Nephron (organoid): Measurements from ENCODE around the gene PCDHA8.
"Not testable (repeated sequence)": the region's sequence is repeated elsewhere in the genome, so short reads cannot be mapped to it uniquely, and the experiment has no call there.

ENCODE experiments used
- H3K27ac Mint-ChIP-seq, 3 experiments: 2 replicates each; pipeline ENCODE4 v1.8.0; 2020; ENCODE audit warnings: mixed read lengths in 3 of 3, mild to moderate bottlenecking in 2 of 3, moderate library complexity in 1 of 3
- H3K27me3 Mint-ChIP-seq: 2 replicates; pipeline ENCODE4 v1.8.0; 2021; ENCODE audit warnings: low read depth, mild to moderate bottlenecking, moderate library complexity, mixed read lengths
- H3K36me3 Mint-ChIP-seq: 2 replicates; pipeline ENCODE4 v1.8.0; 2020; ENCODE audit warnings: low read depth, mixed read lengths
- H3K4me1 Mint-ChIP-seq: 2 replicates; pipeline ENCODE4 v1.8.0; 2020; ENCODE audit warnings: mixed read lengths
- H3K4me3 Mint-ChIP-seq, 3 experiments: 2 replicates each; pipeline ENCODE4 v1.8.0; 2020; ENCODE audit warnings: mild to moderate bottlenecking in 3 of 3, mixed read lengths in 3 of 3, moderate library complexity in 2 of 3
- H3K9me3 Mint-ChIP-seq: 2 replicates; pipeline ENCODE4 v1.8.0; 2020; ENCODE audit warnings: mixed read lengths
- CTCF ChIP-seq, 3 experiments: fragments of 200-600 bp; sonication (generic); IDR thresholded peaks; one replicate each; pipeline ENCODE4 v1.5.0; 2021; ENCODE audit warnings: antibody characterized with exemption in 3 of 3; ENCODE audit not compliant: unreplicated experiment in 3 of 3

PCDHA8 gene

GRCh38 chr5:140868721-140869554 is 28.0 kb downstream of the PCDHA8 start, which contains the start of gene PCDHA11:
PCDHA11 (plus strand) TSS chr5:140868957; CDS start chr5:140869104, 147 bp downstream.
- peak; percentile 43 to 48 (median 45) for TF ChIP-seq CTCF (IDR thresholded peaks at IDR 0.05; ENCODE audit: unreplicated experiment in 3 of 3)
- H3K9me3 Mint-ChIP-seq = peaks cover 32% of the 10 kb centered on the region
- no peaks in the 10 kb centered on the region for H3K27me3 Mint-ChIP-seq
- H3K36me3 Mint-ChIP-seq = peaks cover 74% of the 10 kb centered on the region
- no peaks in the 10 kb centered on the region for H3K4me1 Mint-ChIP-seq
- peak within 1 kb of the TSS in 2 of 3 experiments; percentile 75 to 83 for H3K27ac Mint-ChIP-seq
- H3K4me3 Mint-ChIP-seq = peak within 1 kb of the TSS; percentile 85 to 92 (median 91)

- H3K4me3 Mint-ChIP-seq = peak overlapping the region; percentile 85 to 92 (median 91)
- TF ChIP-seq CTCF (IDR thresholded peaks at IDR 0.05; ENCODE audit: unreplicated experiment in 3 of 3) = peak in 2 of 3 experiments; percentile 0 to 27
- H3K27me3 Mint-ChIP-seq = no peaks in the 10 kb centered on the region
- H3K4me1 Mint-ChIP-seq = no peaks in the 10 kb centered on the region
- H3K36me3 Mint-ChIP-seq = peaks cover 74% of the 10 kb centered on the region
- H3K9me3 Mint-ChIP-seq = peaks cover 34% of the 10 kb centered on the region
- peak overlapping the region in 1 of 3 experiments; percentile 48 for H3K27ac Mint-ChIP-seq
Observed at GRCh38 chr5:140869555-140869886, 28.5 kb downstream of the PCDHA8 start.

- peaks cover 38% of the 10 kb centered on the region for H3K9me3 Mint-ChIP-seq
- H3K27ac Mint-ChIP-seq = no peak overlapping the region
- H3K4me1 Mint-ChIP-seq = no peaks in the 10 kb centered on the region
- H3K36me3 Mint-ChIP-seq = peaks cover 80% of the 10 kb centered on the region
- no peaks in the 10 kb centered on the region for H3K27me3 Mint-ChIP-seq
- H3K4me3 Mint-ChIP-seq = no peak overlapping the region
- no peak for TF ChIP-seq CTCF (IDR thresholded peaks at IDR 0.05; ENCODE audit: unreplicated experiment in 3 of 3)
Observed at GRCh38 chr5:140870221-140871201, 29.5 kb downstream of the PCDHA8 start.

- peak within 1 kb of the TSS; percentile 56 to 93 (median 86) for H3K27ac Mint-ChIP-seq
- H3K4me3 Mint-ChIP-seq = peak within 1 kb of the TSS; percentile 89 to 91 (median 90)
- H3K27me3 Mint-ChIP-seq = no peaks in the 10 kb centered on the region
- H3K36me3 Mint-ChIP-seq = peaks cover 89% of the 10 kb centered on the region
- no peaks in the 10 kb centered on the region for H3K4me1 Mint-ChIP-seq
- peaks cover 57% of the 10 kb centered on the region for H3K9me3 Mint-ChIP-seq
- peak; percentile 31 to 47 (median 33) for TF ChIP-seq CTCF (IDR thresholded peaks at IDR 0.05; ENCODE audit: unreplicated experiment in 3 of 3)
Observed at GRCh38 chr5:140875085-140876065, 34.4 kb downstream of the PCDHA8 start, which contains the start of gene PCDHA12. PCDHA12 (plus strand) TSS chr5:140875308; CDS start chr5:140875473, 165 bp downstream.

GRCh38 chr5:140876541-140877261 is 35.7 kb downstream of the PCDHA8 start:
- H3K27ac Mint-ChIP-seq = not testable (repeated sequence)
- peaks cover 91% of the 10 kb centered on the region for H3K36me3 Mint-ChIP-seq

More at GRCh38 chr5:140876541-140877261, 35.7 kb downstream of the PCDHA8 start:
- H3K27me3 Mint-ChIP-seq, H3K4me1 Mint-ChIP-seq: not testable (repeated sequence)
- Mint-ChIP-seq H3K4me3 (peak overlapping the region; percentile 89 to 91 (median 90)), H3K9me3 (peaks cover 67% of the 10 kb centered on the region)
